ENCODE measurements around the gene CDH13. TPM values are rescaled to one million over a fixed set of nuclear protein-coding genes. Genes with fewer than 3 reads are reported as not detected.
A peak's percentile ranks its signal among the peaks of the same experiment; 100 is the strongest.

CDH13 gene
- total and polyA plus RNA-seq, 9 of the 15 experiments (the other 6 are each of a cell fraction or from before 2014, with no cell fraction given): 0.03 TPM; not detected in 8

DNA sequence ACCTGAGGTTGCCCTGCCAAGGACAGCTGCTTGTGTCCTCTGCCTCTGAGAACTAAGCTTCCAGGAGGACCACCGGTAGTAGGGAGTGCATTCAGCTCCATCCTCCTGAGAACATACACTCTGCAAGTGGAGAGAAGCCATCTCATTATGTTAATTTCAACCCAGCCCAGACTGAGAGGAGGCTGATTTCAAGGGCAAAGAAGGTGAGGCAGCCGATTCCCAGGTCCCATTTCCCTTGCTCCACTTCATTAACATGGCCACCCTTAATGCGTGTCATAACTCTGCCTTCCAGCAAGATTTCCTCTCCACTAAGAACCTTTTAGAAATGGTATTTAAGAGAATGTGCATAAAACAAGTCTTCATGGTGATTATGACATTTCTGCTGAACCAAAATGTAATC, 72.5 kb downstream of the CDH13 start (continued):
- TF ChIP-seq HDAC1 (IDR thresholded peaks at IDR 0.05): no peak
- no peak for TF ChIP-seq MTA1 (IDR thresholded peaks at IDR 0.05; ENCODE audit: borderline replicate concordance)
- TF ChIP-seq, protein P1, sequence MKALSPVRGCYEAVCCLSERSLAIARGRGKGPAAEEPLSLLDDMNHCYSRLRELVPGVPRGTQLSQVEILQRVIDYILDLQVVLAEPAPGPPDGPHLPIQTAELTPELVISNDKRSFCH (CRISPR knock-in tag; IDR thresholded peaks at IDR 0.05): no peak
- TF ChIP-seq, protein P1 (tag; IDR thresholded peaks at IDR 0.05): no peak
- TF ChIP-seq SUPT5H (IDR thresholded peaks at IDR 0.05): no peak
- TF ChIP-seq ZNF696 (CRISPR knock-in tag; conservative IDR thresholded peaks at IDR 0.05): no peak
- TF ChIP-seq, protein P2, sequence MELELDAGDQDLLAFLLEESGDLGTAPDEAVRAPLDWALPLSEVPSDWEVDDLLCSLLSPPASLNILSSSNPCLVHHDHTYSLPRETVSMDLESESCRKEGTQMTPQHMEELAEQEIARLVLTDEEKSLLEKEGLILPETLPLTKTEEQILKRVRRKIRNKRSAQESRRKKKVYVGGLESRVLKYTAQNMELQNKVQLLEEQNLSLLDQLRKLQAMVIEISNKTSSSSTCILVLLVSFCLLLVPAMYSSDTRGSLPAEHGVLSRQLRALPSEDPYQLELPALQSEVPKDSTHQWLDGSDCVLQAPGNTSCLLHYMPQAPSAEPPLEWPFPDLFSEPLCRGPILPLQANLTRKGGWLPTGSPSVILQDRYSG (tag; conservative IDR thresholded peaks at IDR 0.05; ENCODE audit: low read depth): no peak

DNA sequence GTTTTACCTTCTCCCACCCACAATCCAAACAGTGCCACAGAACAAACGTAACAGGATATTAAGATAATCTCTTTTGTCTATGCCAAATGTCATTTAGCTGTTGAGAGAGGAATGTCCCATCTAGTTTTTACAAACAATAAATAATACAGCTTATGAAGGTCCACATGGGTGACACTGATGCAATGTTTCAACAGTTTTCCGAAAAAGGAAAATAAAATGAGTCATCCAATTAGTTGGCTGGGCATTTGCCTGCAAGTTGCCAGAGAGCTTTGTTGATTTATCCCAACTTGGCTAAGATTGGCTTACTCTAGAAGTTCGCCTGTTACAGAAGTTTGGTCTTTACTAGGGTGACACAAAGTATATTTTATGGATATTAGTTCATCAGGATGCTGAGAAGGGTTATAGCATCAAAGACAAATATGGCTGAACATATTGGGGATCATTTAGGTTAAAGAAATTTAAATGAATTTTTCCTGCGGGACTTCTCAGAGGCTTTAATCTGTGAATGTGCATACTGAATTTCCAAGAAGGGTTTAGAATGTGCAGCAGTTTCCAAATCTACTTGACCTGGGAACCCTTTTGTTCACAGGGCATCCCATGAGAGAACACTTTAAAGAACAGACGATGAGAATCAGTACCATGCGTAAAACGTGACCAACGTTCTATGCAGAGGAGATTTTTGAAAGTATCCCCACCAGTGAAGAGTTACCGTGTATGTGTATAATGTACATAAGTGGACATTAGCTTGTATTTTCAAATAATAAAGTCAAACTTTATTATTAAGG, 73.1 kb downstream of the CDH13 start:
- intact Hi-C loops (cut with micrococcal nuclease): no loop called here
- no peaks in the 10 kb centered on the region for H3K9me1 ChIP-seq (ENCODE audit: control insufficient read depth, insufficient read depth, low read length)
- H3K9ac ChIP-seq (ENCODE audit: insufficient read depth in 1 of 2, low read depth in 2 of 2, low read length in 2 of 2): no peak overlapping the region
- no peak overlapping the region for H3K27ac ChIP-seq (ENCODE audit: extremely low read depth, low read depth, low read length)
- no peaks in the 10 kb centered on the region for H4K20me1 ChIP-seq (replicated peaks; ENCODE audit: control insufficient read depth, insufficient read depth, low read length)
- POLR2A ChIA-PET: no interaction called here
- FAIRE-seq: no peak
- DNase-seq (ENCODE audit: extremely low read depth in 1 of 4, low spot score in 3 of 4): no peak
- H3K9me3 ChIP-seq (replicated peaks; ENCODE audit: control insufficient read depth, insufficient read depth, low read depth, low read length): no peaks in the 10 kb centered on the region
- H2AFZ ChIP-seq (ENCODE audit: low read depth, low read length): no peak overlapping the region
- H3K4me1 ChIP-seq (replicated peaks in 1 of 2; ENCODE audit: control insufficient read depth in 2 of 2, insufficient read depth in 2 of 2, low read length in 2 of 2): no peaks in the 10 kb centered on the region
- no peak overlapping the region for H3K4me3 ChIP-seq
- no peak for ATAC-seq
- no peaks in the 10 kb centered on the region for H3K36me3 ChIP-seq (ENCODE audit: control insufficient read depth, insufficient read depth, low read length)
- no peaks in the 10 kb centered on the region for H3K27me3 ChIP-seq (ENCODE audit: control insufficient read depth in 2 of 2, insufficient read depth in 2 of 2, low read length in 2 of 2)
- in situ Hi-C loops (cut with MboI): no loop called here
- no peak overlapping the region for H3K4me2 ChIP-seq (ENCODE audit: insufficient read depth, low read length)
- no TSS peak for BruUV-seq (replicated peaks)
- WGBS (ENCODE audit: insufficient coverage, low coverage, missing lambda C conversion rate): 3% methylated on average over 9 of the region's 9 CpGs
- CTCF ChIA-PET (ENCODE audit: low intra/inter-chr PET ratio): no interaction called here
- H3K79me2 ChIP-seq (ENCODE audit: control insufficient read depth, insufficient read depth, low read length): no peaks in the 10 kb centered on the region
- TF ChIP-seq TSC22D4 (tag; IDR thresholded peaks at IDR 0.05) (no peak), EHMT2 (IDR thresholded peaks at IDR 0.05) (no peak), CEBPG (CRISPR knock-in tag; IDR thresholded peaks at IDR 0.05) (no peak), CEBPG (tag; conservative IDR thresholded peaks at IDR 0.05 in 1 of 2, IDR thresholded peaks at IDR 0.05 in 1 of 2) (peak in 1 of 2 experiments; percentile 48; a peak in 1 of 4 replicates), OTX1 (CRISPR knock-in tag; IDR thresholded peaks at IDR 0.05) (no peak), KLF16 (IDR thresholded peaks at IDR 0.05) (no peak), RCOR1 (IDR thresholded peaks at IDR 0.05; ENCODE audit: borderline replicate concordance in 1 of 2, low read depth in 2 of 2, low read length in 2 of 2) (no peak), SAFB (IDR thresholded peaks at IDR 0.05; ENCODE audit: borderline replicate concordance, low read depth, low read length) (no peak), CCAR2 (IDR thresholded peaks at IDR 0.05; ENCODE audit: low read depth, low read length) (no peak), SNIP1 (IDR thresholded peaks at IDR 0.05; ENCODE audit: low read depth) (no peak), TAF1 (IDR thresholded peaks at IDR 0.05; ENCODE audit: control insufficient read depth, extremely low read depth, insufficient read depth, low read length, severe bottlenecking) (no peak)
- TF ChIP-seq, protein P3, sequence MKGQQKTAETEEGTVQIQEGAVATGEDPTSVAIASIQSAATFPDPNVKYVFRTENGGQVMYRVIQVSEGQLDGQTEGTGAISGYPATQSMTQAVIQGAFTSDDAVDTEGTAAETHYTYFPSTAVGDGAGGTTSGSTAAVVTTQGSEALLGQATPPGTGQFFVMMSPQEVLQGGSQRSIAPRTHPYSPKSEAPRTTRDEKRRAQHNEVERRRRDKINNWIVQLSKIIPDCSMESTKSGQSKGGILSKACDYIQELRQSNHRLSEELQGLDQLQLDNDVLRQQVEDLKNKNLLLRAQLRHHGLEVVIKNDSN (CRISPR knock-in tag; IDR thresholded peaks at IDR 0.05): no peak
- TF ChIP-seq, protein P4, sequence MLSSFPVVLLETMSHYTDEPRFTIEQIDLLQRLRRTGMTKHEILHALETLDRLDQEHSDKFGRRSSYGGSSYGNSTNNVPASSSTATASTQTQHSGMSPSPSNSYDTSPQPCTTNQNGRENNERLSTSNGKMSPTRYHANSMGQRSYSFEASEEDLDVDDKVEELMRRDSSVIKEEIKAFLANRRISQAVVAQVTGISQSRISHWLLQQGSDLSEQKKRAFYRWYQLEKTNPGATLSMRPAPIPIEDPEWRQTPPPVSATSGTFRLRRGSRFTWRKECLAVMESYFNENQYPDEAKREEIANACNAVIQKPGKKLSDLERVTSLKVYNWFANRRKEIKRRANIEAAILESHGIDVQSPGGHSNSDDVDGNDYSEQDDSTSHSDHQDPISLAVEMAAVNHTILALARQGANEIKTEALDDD (IDR thresholded peaks at IDR 0.05): no peak

Data from K562 (cell line).